HCT116 (cell line): Measurements from ENCODE around the gene PCDHGB3.

ENCODE experiments used
- EZH2 ChIP-seq: fragments of 200-600 bp; sonication (generic); IDR thresholded peaks from 2 replicates; pipeline ENCODE4 v1.6.1; 2017; ENCODE audit warnings: antibody characterized with exemption, mixed run types
- FOSL1 ChIP-seq: IDR thresholded peaks from 2 replicates; pipeline ENCODE4 v1.6.1; 2012; ENCODE audit warnings: low read depth
- POLR2A ChIP-seq: IDR thresholded peaks from 2 replicates; pipeline ENCODE4 v1.7.0; 2011; ENCODE audit warnings: borderline replicate concordance; ENCODE audit not compliant: insufficient read depth, insufficient read length; ENCODE audit errors: extremely low read depth
- POLR2AphosphoS5 ChIP-seq: IDR thresholded peaks from 2 replicates; pipeline ENCODE4 v1.6.1; 2011; ENCODE audit warnings: mild to moderate bottlenecking, low read depth, low read length, moderate library complexity
- RAD21 ChIP-seq: IDR thresholded peaks from 2 replicates; pipeline ENCODE4 v1.6.1; 2012; ENCODE audit warnings: low read depth, mild to moderate bottlenecking
- SIN3A ChIP-seq: IDR thresholded peaks from 2 replicates; pipeline ENCODE4 v1.6.1; 2012; ENCODE audit warnings: low read depth
- SP1 ChIP-seq: IDR thresholded peaks from 2 replicates; pipeline ENCODE4 v1.6.1; 2012; ENCODE audit warnings: low read depth
- SRF ChIP-seq: IDR thresholded peaks from 2 replicates; pipeline ENCODE4 v1.6.1; 2012; ENCODE audit warnings: low read depth
- YY1 ChIP-seq: IDR thresholded peaks from 2 replicates; pipeline ENCODE4 v1.6.1; 2011; ENCODE audit warnings: low read length, low read depth, moderate library complexity, mild to moderate bottlenecking; ENCODE audit not compliant: insufficient replicate concordance; ENCODE audit errors: extremely low read depth
- ZBTB33 ChIP-seq: IDR thresholded peaks from 2 replicates; pipeline ENCODE4 v1.6.1; 2011; ENCODE audit warnings: mild to moderate bottlenecking, low read length, moderate library complexity; ENCODE audit not compliant: insufficient replicate concordance; ENCODE audit errors: extremely low read depth
- TF ChIP-seq, protein P1 (sequence below): IDR thresholded peaks from 2 replicates; pipeline ENCODE4 v1.6.1; 2012; ENCODE audit warnings: low read depth
- TF ChIP-seq, protein P2 (sequence below), 3 experiments: fragments of 200-600 bp in 1 of 3; sonication (generic) in 1 of 3; IDR thresholded peaks in 2 of 3; conservative IDR thresholded peaks in 1 of 3; 2 replicates each; pipeline ENCODE4 v1.5.1; 2012 to 2017; ENCODE audit warnings: low read depth in 2 of 3, low read length in 2 of 3, antibody characterized with exemption in 1 of 3, borderline replicate concordance in 1 of 3, control low read depth in 1 of 3, mild to moderate bottlenecking in 1 of 3, mixed read lengths in 1 of 3, mixed run types in 1 of 3, moderate library complexity in 1 of 3; ENCODE audit not compliant: insufficient read depth in 1 of 3
- TF ChIP-seq, protein P3 (sequence below): IDR thresholded peaks from 2 replicates; pipeline ENCODE4 v1.6.1; 2012

DNA sequence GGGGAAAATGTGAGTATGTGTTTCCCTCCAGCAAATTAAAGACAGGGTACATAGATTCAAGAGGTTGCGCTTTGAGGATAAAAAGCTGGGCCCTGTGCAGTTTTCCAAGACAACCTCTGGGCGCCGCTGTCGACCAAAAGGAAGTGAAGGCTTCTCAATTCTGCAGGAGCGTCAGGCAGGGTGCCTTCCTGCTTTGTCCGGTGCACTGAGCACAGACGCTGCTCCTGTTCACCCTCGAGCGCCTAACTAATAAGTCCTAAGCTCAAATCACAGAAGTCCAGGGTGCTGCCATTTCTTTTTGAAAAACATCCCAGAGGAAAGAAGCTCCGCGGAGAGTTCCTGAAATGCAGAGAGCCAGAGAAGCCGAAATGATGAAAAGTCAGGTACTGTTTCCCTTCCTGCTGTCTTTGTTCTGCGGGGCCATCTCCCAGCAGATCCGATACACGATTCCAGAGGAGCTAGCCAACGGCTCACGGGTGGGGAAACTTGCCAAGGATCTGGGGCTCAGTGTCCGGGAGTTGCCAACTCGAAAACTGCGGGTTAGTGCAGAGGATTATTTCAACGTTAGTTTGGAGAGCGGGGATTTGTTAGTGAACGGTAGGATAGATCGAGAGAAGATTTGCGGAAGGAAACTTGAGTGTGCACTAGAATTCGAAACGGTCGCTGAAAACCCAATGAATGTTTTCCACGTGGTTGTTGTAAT is 20.0 kb upstream of the PCDHGB3 start, which contains the start of gene PCDHGB1:
- TF ChIP-seq POLR2A (no peak), EZH2 (no peak), RAD21 (peak; percentile 43), SP1 (no peak), POLR2AphosphoS5 (no peak), YY1 (no peak), ZBTB33 (no peak), SIN3A (no peak), SRF (no peak), FOSL1 (no peak)
- TF ChIP-seq, protein P1, sequence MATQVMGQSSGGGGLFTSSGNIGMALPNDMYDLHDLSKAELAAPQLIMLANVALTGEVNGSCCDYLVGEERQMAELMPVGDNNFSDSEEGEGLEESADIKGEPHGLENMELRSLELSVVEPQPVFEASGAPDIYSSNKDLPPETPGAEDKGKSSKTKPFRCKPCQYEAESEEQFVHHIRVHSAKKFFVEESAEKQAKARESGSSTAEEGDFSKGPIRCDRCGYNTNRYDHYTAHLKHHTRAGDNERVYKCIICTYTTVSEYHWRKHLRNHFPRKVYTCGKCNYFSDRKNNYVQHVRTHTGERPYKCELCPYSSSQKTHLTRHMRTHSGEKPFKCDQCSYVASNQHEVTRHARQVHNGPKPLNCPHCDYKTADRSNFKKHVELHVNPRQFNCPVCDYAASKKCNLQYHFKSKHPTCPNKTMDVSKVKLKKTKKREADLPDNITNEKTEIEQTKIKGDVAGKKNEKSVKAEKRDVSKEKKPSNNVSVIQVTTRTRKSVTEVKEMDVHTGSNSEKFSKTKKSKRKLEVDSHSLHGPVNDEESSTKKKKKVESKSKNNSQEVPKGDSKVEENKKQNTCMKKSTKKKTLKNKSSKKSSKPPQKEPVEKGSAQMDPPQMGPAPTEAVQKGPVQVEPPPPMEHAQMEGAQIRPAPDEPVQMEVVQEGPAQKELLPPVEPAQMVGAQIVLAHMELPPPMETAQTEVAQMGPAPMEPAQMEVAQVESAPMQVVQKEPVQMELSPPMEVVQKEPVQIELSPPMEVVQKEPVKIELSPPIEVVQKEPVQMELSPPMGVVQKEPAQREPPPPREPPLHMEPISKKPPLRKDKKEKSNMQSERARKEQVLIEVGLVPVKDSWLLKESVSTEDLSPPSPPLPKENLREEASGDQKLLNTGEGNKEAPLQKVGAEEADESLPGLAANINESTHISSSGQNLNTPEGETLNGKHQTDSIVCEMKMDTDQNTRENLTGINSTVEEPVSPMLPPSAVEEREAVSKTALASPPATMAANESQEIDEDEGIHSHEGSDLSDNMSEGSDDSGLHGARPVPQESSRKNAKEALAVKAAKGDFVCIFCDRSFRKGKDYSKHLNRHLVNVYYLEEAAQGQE = no peak
- TF ChIP-seq, protein P2, sequence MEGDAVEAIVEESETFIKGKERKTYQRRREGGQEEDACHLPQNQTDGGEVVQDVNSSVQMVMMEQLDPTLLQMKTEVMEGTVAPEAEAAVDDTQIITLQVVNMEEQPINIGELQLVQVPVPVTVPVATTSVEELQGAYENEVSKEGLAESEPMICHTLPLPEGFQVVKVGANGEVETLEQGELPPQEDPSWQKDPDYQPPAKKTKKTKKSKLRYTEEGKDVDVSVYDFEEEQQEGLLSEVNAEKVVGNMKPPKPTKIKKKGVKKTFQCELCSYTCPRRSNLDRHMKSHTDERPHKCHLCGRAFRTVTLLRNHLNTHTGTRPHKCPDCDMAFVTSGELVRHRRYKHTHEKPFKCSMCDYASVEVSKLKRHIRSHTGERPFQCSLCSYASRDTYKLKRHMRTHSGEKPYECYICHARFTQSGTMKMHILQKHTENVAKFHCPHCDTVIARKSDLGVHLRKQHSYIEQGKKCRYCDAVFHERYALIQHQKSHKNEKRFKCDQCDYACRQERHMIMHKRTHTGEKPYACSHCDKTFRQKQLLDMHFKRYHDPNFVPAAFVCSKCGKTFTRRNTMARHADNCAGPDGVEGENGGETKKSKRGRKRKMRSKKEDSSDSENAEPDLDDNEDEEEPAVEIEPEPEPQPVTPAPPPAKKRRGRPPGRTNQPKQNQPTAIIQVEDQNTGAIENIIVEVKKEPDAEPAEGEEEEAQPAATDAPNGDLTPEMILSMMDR (IDR thresholded peaks at IDR 0.05 in 2 of 3, conservative IDR thresholded peaks at IDR 0.05 in 1 of 3; ENCODE audit: borderline replicate concordance in 1 of 3, insufficient read depth in 1 of 3, low read depth in 2 of 3, low read length in 2 of 3) = peak; percentile 29 to 42 (median 40); a peak in 5 of 6 replicates
- TF ChIP-seq, protein P3, sequence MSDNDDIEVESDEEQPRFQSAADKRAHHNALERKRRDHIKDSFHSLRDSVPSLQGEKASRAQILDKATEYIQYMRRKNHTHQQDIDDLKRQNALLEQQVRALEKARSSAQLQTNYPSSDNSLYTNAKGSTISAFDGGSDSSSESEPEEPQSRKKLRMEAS = no peak
